IPS-NIHi7 (cell line): ENCODE measurements around the gene AKR7A3.

ENCODE experiments used
- DNase-seq: peaks from one replicate; pipeline ENCODE4 v3.0.0; 2012; ENCODE audit warnings: mixed read lengths; ENCODE audit errors: extremely low spot score

The AKR7A3 gene

GRCh38 chr1:19254416-19254815 lies 34.2 kb downstream of the AKR7A3 start:
- no peak for DNase-seq

GRCh38 chr1:19251305-19252196 lies 37.0 kb downstream of the AKR7A3 start, which contains the start of the genes EMC1 and MRTO4:
Gene EMC1, minus strand, starts transcription at chr1:19251524. Its CDS starts 15 bp downstream, at chr1:19251509.
Gene MRTO4, plus strand, starts transcription at chr1:19251805. Its CDS starts 31 bp downstream, at chr1:19251836.
- DNase-seq = peak; percentile 96

- no peak for DNase-seq
Observed at GRCh38 chr1:19250629-19251304, 37.8 kb downstream of the AKR7A3 start.

GRCh38 chr1:19240673-19241538 lies 47.7 kb downstream of the AKR7A3 start:
- peak; percentile 89 for DNase-seq

GRCh38 chr1:19239876-19240275 lies 48.7 kb downstream of the AKR7A3 start:
- no peak for DNase-seq

- DNase-seq = no peak
Observed at GRCh38 chr1:19234224-19234623, 54.3 kb downstream of the AKR7A3 start.
